H1 (cell line): ENCODE results near the gene OR7A10. TPM values are rescaled to one million over a fixed set of nuclear protein-coding genes. Genes with fewer than 3 reads are reported as not detected.

Experiments
- CTCF ChIA-PET: fragments of 300-600 bp; sonication (Branson Sonifier 250); formaldehyde crosslinking; loops from one replicate; lab custom pipeline; 2021; ENCODE audit not compliant: partially characterized antibody; lab: Charles Lee
- POLR2A ChIA-PET: fragments of 300-600 bp; sonication (Branson Sonifier 250); formaldehyde crosslinking; loops from one replicate; lab custom pipeline; 2021; ENCODE audit warnings: inconsistent platforms; ENCODE audit not compliant: partially characterized antibody; lab: Charles Lee
- DNase-seq, 2 experiments: peaks; one replicate each; pipeline versions ENCODE4 v3.0.0 to v3.0.0-alpha.2; 2010 to 2022; ENCODE audit warnings: low spot score in 2 of 2, low read depth in 1 of 2, mixed read lengths in 1 of 2
- FAIRE-seq: peaks from 2 replicates; lab custom pipeline; 2011; peaks lifted over from hg19 to GRCh38; lab: Jason Lieb, UNC
- H2AFZ ChIP-seq: 2 replicates; pipeline ENCODE4 v1.8.1; 2012; ENCODE audit warnings: low read length, inconsistent platforms
- H2AK5ac ChIP-seq: 2 replicates; pipeline ENCODE4 v1.6.1; 2013; ENCODE audit warnings: low read depth, low read length
- H2BK120ac ChIP-seq: replicated peaks from 2 replicates; pipeline ENCODE3; 2013; ENCODE audit warnings: low read depth, low read length, inconsistent platforms
- H2BK12ac ChIP-seq: 2 replicates; pipeline ENCODE4 v1.6.1; 2013; ENCODE audit warnings: low read depth, low read length
- H2BK15ac ChIP-seq: 2 replicates; pipeline ENCODE4 v1.6.1; 2013; ENCODE audit warnings: low read length
- H2BK20ac ChIP-seq: 2 replicates; pipeline ENCODE4 v1.6.1; 2013; ENCODE audit warnings: low read length
- H2BK5ac ChIP-seq: 2 replicates; pipeline ENCODE4 v1.6.1; 2013; ENCODE audit warnings: low read depth, low read length
- H3K14ac ChIP-seq: 2 replicates; pipeline ENCODE4 v1.6.1; 2013; ENCODE audit warnings: inconsistent platforms; ENCODE audit not compliant: insufficient read length
- H3K18ac ChIP-seq: 2 replicates; pipeline ENCODE4 v1.6.1; 2013; ENCODE audit warnings: low read length; ENCODE audit errors: extremely low read depth
- H3K23ac ChIP-seq: 2 replicates; pipeline ENCODE4 v1.6.1; 2013; ENCODE audit warnings: inconsistent platforms; ENCODE audit not compliant: insufficient read length
- H3K23me2 ChIP-seq: 2 replicates; pipeline ENCODE4 v1.6.1; 2013; ENCODE audit warnings: low read depth, low read length
- H3K27ac ChIP-seq: 2 replicates; pipeline ENCODE4 v1.6.1; 2011; ENCODE audit warnings: low read depth, low read length, inconsistent platforms
- H3K27me3 ChIP-seq, 4 experiments: replicated peaks in 1 of 4; 1 replicate in 1 of 4; 2 replicates in 3 of 4; pipeline versions ENCODE4 v1.6.1 to v1.8.1; 2011 to 2013; ENCODE audit warnings: low read length in 3 of 4, mild to moderate bottlenecking in 3 of 4, inconsistent platforms in 2 of 4, mixed read lengths in 2 of 4, moderate library complexity in 1 of 4; ENCODE audit not compliant: control insufficient read depth in 3 of 4, insufficient read depth in 3 of 4; ENCODE audit errors: extremely low read depth in 1 of 4
- H3K36me3 ChIP-seq, 4 experiments: 2 replicates each; pipeline versions ENCODE4 v1.6.1 to v1.8.1; 2011 to 2013; ENCODE audit warnings: mild to moderate bottlenecking in 4 of 4, low read length in 3 of 4, moderate library complexity in 2 of 4, control low read depth in 1 of 4, inconsistent platforms in 1 of 4; ENCODE audit not compliant: insufficient read depth in 4 of 4, control insufficient read depth in 2 of 4
- H3K4ac ChIP-seq: replicated peaks from 2 replicates; pipeline ENCODE3; 2013; ENCODE audit warnings: low read length, low read depth, mixed read lengths, inconsistent platforms; ENCODE audit not compliant: insufficient read length
- H3K4me1 ChIP-seq, 4 experiments: replicated peaks in 1 of 4; 1 replicate in 1 of 4; 2 replicates in 3 of 4; pipeline versions ENCODE4 v1.6.1 to v1.8.1; 2011 to 2013; ENCODE audit warnings: low read length in 3 of 4, inconsistent platforms in 2 of 4, mixed read lengths in 1 of 4; ENCODE audit not compliant: insufficient read depth in 4 of 4, control insufficient read depth in 3 of 4
- H3K4me2 ChIP-seq, 2 experiments: 2 replicates each; pipeline versions ENCODE4 v1.6.1 to v1.8.1; 2011 to 2013; ENCODE audit warnings: low read depth in 2 of 2, low read length in 2 of 2, control low read depth in 1 of 2, inconsistent platforms in 1 of 2, mild to moderate bottlenecking in 1 of 2; ENCODE audit not compliant: insufficient read depth in 1 of 2
- H3K4me3 ChIP-seq, 4 experiments: fragments of 200-600, 300-600 bp in 1 of 4; sonication (generic), shearing (Covaris generic), sonication (Bioruptor Twin) in 1 of 4; 2 replicates each; pipeline versions ENCODE4 v1.5.1 to v1.8.1; 2011 to 2016; ENCODE audit warnings: low read length in 4 of 4, low read depth in 3 of 4, control low read depth in 2 of 4, inconsistent platforms in 2 of 4, mild to moderate bottlenecking in 2 of 4, mixed read lengths in 1 of 4, moderate library complexity in 1 of 4; ENCODE audit not compliant: insufficient read depth in 2 of 4; ENCODE audit errors: extremely low read depth in 1 of 4
- H3K56ac ChIP-seq: replicated peaks from 2 replicates; pipeline ENCODE3; 2013; ENCODE audit warnings: low read depth, mild to moderate bottlenecking, mixed read lengths, low read length, inconsistent platforms; ENCODE audit not compliant: insufficient read length
- H3K79me1 ChIP-seq: 2 replicates; pipeline ENCODE4 v1.6.1; 2013; ENCODE audit warnings: low read depth, low read length, control low read depth
- H3K79me2 ChIP-seq, 2 experiments: 2 replicates each; pipeline versions ENCODE4 v1.6.1 to v1.8.1; 2012 to 2013; ENCODE audit warnings: low read length in 2 of 2, mild to moderate bottlenecking in 2 of 2, inconsistent platforms in 1 of 2; ENCODE audit not compliant: insufficient read depth in 2 of 2, control insufficient read depth in 1 of 2
- H3K9ac ChIP-seq, 4 experiments: replicated peaks in 1 of 4; 1 replicate in 1 of 4; 2 replicates in 3 of 4; pipeline versions ENCODE4 v1.6.1 to v1.8.1; 2011 to 2013; ENCODE audit warnings: low read depth in 3 of 4, low read length in 3 of 4, control low read depth in 2 of 4, mild to moderate bottlenecking in 2 of 4, moderate library complexity in 2 of 4, inconsistent platforms in 1 of 4; ENCODE audit errors: extremely low read depth in 1 of 4
- H3K9me3 ChIP-seq, 2 experiments: 2 replicates each; pipeline versions ENCODE4 v1.6.1 to v1.8.1; 2012 to 2013; ENCODE audit warnings: mild to moderate bottlenecking in 2 of 2, moderate library complexity in 2 of 2, control low read depth in 1 of 2, inconsistent platforms in 1 of 2, low read depth in 1 of 2, low read length in 1 of 2, mixed read lengths in 1 of 2; ENCODE audit not compliant: insufficient read depth in 2 of 2
- H4K20me1 ChIP-seq, 2 experiments: replicated peaks in 1 of 2; 2 replicates each; pipeline versions ENCODE3 to v1.8.1; 2011 to 2013; ENCODE audit warnings: inconsistent platforms in 2 of 2, low read length in 2 of 2, mild to moderate bottlenecking in 1 of 2; ENCODE audit not compliant: insufficient read depth in 2 of 2, control insufficient read depth in 1 of 2
- H4K5ac ChIP-seq: 2 replicates; pipeline ENCODE4 v1.6.1; 2013; ENCODE audit warnings: low read length, low read depth, mixed read lengths, inconsistent platforms; ENCODE audit not compliant: insufficient read length
- H4K8ac ChIP-seq: 2 replicates; pipeline ENCODE4 v1.8.0; 2013; ENCODE audit warnings: mild to moderate bottlenecking, moderate library complexity, low read length, inconsistent platforms; ENCODE audit not compliant: insufficient read depth; ENCODE audit errors: extremely low read depth
- H4K91ac ChIP-seq: replicated peaks from 2 replicates; pipeline ENCODE3; 2013; ENCODE audit warnings: low read length, mixed read lengths, inconsistent platforms; ENCODE audit not compliant: insufficient read length
- WGBS, 2 experiments: shearing (Covaris generic) in 1 of 2; methylation state at CpG; one replicate each; pipeline versions ENCODE4 v1.1.6 to v1.1.7; 2013 to 2015; ENCODE audit warnings: low lambda C conversion rate in 2 of 2, mixed read lengths in 2 of 2, inconsistent platforms in 1 of 2, low coverage in 1 of 2, missing lambda C conversion rate in 1 of 2; ENCODE audit not compliant: insufficient replicate concordance in 2 of 2, insufficient coverage in 1 of 2, insufficient read length in 1 of 2; ENCODE audit errors: extremely low coverage in 1 of 2, missing lambda C conversion rate in 1 of 2; 5-methylcytosine and 5-hydroxymethylcytosine counted together
- polyA plus RNA-seq, 7 experiments: library from polyadenylated mRNA; depleted of rRNA in 3 of 7; stranded (reverse) in 5 of 7; unstranded in 2 of 7; fragments of >200 nt in 5 of 7; fragments of 200-250 nt in 2 of 7; gene quantifications; 1 replicate in 5 of 7; 2 replicates in 1 of 7; 4 replicates in 1 of 7; pipeline versions ENCODE4 v1.2.1 to v1.2.3, GENCODE V29; 2011 to 2013; ENCODE audit warnings: missing spikeins in 2 of 7, mixed read lengths in 2 of 7
- total RNA-seq: library from RNA; stranded (reverse); fragmentation: NEBNext Ultra II Directional; extraction: Animal tissue kit (Norgen Biotek cat#: 25700); gene quantifications from 2 replicates; pipeline ENCODE4 v1.2.1, GENCODE V29; 2021
- TF ChIP-seq, protein P1 (sequence below): fragments of 300-600 bp; sonication (generic); IDR thresholded peaks from 2 replicates; pipeline ENCODE4 v1.7.1; 2012; ENCODE audit warnings: low read length, moderate library complexity, mild to moderate bottlenecking, inconsistent platforms; ENCODE audit not compliant: insufficient replicate concordance

OR7A10 gene
- total and polyA plus RNA-seq, 2 of the 8 experiments (the other 6 are each of a cell fraction or from before 2014, with no cell fraction given) = not detected

DNA sequence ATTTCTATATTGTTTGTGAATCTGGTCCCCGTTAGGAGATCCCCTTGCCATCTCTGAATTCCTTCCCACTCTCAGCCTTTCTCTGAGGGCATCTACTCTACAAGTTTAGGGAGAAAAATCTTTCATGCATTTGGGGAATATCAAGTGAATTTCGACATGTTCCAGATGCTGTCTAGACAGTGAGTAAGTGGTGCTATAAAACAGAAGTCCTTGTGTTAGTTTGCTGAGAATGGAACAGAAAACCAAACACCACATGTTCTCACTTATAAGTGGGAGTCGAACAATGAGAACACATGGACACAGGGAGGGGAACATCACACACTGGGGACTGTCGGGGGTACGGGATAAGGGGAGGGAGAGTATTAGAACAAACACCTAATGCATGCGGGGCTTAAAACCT is 5.1 kb downstream of the OR7A10 start:
- ChIA-PET CTCF (no interaction called here), POLR2A (no interaction called here)
- Histone ChIP-seq H3K4me3 (no peak overlapping the region), H3K4ac (no peak overlapping the region), H3K23me2 (no peaks in the 10 kb centered on the region), H3K9ac (no peak overlapping the region), H4K20me1 (no peaks in the 10 kb centered on the region), H2BK15ac (no peak overlapping the region), H3K4me2 (no peak overlapping the region), H3K18ac (no peak overlapping the region), H3K79me1 (no peaks in the 10 kb centered on the region), H3K9me3 (peaks cover 62 to 70% of the 10 kb centered on the region in 2 experiments), H3K4me1 (no peaks in the 10 kb centered on the region), H3K27me3 (no peaks in the 10 kb centered on the region), H4K91ac (no peak overlapping the region), H3K56ac (no peak overlapping the region), H3K23ac (no peak overlapping the region), H4K8ac (no peak overlapping the region), H2AFZ (no peak overlapping the region), H2BK12ac (no peak overlapping the region), H2BK20ac (no peak overlapping the region), H3K27ac (no peak overlapping the region), H3K14ac (no peak overlapping the region), H4K5ac (no peak overlapping the region), H2AK5ac (no peak overlapping the region), H2BK5ac (no peak overlapping the region), H2BK120ac (no peak overlapping the region), H3K36me3 (no peaks in the 10 kb centered on the region), H3K79me2 (no peaks in the 10 kb centered on the region)
- DNase-seq (no peak), FAIRE-seq (no peak)
- 82% methylated on average over 6 of the region's 6 CpGs; no CpG with 5 or more reads in 1 of the 2 experiments for WGBS, 2 experiments
- TF ChIP-seq, protein P1, sequence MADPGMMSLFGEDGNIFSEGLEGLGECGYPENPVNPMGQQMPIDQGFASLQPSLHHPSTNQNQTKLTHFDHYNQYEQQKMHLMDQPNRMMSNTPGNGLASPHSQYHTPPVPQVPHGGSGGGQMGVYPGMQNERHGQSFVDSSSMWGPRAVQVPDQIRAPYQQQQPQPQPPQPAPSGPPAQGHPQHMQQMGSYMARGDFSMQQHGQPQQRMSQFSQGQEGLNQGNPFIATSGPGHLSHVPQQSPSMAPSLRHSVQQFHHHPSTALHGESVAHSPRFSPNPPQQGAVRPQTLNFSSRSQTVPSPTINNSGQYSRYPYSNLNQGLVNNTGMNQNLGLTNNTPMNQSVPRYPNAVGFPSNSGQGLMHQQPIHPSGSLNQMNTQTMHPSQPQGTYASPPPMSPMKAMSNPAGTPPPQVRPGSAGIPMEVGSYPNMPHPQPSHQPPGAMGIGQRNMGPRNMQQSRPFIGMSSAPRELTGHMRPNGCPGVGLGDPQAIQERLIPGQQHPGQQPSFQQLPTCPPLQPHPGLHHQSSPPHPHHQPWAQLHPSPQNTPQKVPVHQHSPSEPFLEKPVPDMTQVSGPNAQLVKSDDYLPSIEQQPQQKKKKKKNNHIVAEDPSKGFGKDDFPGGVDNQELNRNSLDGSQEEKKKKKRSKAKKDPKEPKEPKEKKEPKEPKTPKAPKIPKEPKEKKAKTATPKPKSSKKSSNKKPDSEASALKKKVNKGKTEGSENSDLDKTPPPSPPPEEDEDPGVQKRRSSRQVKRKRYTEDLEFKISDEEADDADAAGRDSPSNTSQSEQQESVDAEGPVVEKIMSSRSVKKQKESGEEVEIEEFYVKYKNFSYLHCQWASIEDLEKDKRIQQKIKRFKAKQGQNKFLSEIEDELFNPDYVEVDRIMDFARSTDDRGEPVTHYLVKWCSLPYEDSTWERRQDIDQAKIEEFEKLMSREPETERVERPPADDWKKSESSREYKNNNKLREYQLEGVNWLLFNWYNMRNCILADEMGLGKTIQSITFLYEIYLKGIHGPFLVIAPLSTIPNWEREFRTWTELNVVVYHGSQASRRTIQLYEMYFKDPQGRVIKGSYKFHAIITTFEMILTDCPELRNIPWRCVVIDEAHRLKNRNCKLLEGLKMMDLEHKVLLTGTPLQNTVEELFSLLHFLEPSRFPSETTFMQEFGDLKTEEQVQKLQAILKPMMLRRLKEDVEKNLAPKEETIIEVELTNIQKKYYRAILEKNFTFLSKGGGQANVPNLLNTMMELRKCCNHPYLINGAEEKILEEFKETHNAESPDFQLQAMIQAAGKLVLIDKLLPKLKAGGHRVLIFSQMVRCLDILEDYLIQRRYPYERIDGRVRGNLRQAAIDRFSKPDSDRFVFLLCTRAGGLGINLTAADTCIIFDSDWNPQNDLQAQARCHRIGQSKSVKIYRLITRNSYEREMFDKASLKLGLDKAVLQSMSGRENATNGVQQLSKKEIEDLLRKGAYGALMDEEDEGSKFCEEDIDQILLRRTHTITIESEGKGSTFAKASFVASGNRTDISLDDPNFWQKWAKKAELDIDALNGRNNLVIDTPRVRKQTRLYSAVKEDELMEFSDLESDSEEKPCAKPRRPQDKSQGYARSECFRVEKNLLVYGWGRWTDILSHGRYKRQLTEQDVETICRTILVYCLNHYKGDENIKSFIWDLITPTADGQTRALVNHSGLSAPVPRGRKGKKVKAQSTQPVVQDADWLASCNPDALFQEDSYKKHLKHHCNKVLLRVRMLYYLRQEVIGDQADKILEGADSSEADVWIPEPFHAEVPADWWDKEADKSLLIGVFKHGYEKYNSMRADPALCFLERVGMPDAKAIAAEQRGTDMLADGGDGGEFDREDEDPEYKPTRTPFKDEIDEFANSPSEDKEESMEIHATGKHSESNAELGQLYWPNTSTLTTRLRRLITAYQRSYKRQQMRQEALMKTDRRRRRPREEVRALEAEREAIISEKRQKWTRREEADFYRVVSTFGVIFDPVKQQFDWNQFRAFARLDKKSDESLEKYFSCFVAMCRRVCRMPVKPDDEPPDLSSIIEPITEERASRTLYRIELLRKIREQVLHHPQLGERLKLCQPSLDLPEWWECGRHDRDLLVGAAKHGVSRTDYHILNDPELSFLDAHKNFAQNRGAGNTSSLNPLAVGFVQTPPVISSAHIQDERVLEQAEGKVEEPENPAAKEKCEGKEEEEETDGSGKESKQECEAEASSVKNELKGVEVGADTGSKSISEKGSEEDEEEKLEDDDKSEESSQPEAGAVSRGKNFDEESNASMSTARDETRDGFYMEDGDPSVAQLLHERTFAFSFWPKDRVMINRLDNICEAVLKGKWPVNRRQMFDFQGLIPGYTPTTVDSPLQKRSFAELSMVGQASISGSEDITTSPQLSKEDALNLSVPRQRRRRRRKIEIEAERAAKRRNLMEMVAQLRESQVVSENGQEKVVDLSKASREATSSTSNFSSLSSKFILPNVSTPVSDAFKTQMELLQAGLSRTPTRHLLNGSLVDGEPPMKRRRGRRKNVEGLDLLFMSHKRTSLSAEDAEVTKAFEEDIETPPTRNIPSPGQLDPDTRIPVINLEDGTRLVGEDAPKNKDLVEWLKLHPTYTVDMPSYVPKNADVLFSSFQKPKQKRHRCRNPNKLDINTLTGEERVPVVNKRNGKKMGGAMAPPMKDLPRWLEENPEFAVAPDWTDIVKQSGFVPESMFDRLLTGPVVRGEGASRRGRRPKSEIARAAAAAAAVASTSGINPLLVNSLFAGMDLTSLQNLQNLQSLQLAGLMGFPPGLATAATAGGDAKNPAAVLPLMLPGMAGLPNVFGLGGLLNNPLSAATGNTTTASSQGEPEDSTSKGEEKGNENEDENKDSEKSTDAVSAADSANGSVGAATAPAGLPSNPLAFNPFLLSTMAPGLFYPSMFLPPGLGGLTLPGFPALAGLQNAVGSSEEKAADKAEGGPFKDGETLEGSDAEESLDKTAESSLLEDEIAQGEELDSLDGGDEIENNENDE = no peak
